ENCODE data around the gene FAM131C.

DNA sequence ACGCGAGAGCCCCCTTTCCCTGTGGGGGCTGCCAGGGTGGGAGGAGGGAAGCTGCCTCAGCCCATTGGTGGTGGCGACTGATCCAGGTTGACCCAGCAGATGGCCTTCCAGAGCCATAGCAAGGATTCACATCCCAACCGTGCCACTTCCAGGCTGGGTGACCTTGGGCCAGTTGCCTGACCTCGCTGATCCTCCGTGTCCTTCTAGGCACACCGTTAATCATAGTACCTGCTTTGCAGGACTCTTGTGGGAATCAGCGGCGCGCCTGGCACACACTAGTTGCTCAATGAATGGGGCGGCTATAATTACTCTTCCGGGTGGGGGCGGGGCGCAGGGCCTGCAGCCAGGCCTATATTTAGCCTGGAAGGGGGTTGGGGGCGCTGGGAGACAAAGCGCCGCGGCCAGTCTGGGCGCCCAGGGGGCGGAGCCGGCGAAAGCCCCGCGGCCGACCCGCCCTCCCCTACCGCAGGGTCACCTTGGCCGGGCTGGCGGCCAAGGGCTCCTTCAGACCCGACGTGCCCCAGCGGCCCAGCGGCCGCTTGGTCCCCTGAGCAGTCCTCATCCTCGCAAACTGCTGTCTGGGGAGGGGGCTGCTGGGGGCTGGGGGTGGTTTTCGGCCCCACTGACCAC lies 60.7 kb downstream of the FAM131C start:
- TF ChIP-seq SIN3A (IDR thresholded peaks at IDR 0.05; ENCODE audit: borderline replicate concordance, insufficient read depth, low read length) (no peak), POLR2AphosphoS5 (IDR thresholded peaks at IDR 0.05; ENCODE audit: low read depth, low read length) (no peak), TAF1 (IDR thresholded peaks at IDR 0.05; ENCODE audit: borderline replicate concordance, insufficient read depth, low read length) (no peak)
- TF ChIP-seq, protein P1, sequence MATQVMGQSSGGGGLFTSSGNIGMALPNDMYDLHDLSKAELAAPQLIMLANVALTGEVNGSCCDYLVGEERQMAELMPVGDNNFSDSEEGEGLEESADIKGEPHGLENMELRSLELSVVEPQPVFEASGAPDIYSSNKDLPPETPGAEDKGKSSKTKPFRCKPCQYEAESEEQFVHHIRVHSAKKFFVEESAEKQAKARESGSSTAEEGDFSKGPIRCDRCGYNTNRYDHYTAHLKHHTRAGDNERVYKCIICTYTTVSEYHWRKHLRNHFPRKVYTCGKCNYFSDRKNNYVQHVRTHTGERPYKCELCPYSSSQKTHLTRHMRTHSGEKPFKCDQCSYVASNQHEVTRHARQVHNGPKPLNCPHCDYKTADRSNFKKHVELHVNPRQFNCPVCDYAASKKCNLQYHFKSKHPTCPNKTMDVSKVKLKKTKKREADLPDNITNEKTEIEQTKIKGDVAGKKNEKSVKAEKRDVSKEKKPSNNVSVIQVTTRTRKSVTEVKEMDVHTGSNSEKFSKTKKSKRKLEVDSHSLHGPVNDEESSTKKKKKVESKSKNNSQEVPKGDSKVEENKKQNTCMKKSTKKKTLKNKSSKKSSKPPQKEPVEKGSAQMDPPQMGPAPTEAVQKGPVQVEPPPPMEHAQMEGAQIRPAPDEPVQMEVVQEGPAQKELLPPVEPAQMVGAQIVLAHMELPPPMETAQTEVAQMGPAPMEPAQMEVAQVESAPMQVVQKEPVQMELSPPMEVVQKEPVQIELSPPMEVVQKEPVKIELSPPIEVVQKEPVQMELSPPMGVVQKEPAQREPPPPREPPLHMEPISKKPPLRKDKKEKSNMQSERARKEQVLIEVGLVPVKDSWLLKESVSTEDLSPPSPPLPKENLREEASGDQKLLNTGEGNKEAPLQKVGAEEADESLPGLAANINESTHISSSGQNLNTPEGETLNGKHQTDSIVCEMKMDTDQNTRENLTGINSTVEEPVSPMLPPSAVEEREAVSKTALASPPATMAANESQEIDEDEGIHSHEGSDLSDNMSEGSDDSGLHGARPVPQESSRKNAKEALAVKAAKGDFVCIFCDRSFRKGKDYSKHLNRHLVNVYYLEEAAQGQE (IDR thresholded peaks at IDR 0.05; ENCODE audit: insufficient read depth in 1 of 2, low read depth in 2 of 2, low read length in 2 of 2) = no peak
